GM23338 (cell line): ENCODE data around the gene RIN3. TPM values are rescaled to one million over a fixed set of nuclear protein-coding genes. Genes with fewer than 3 reads are reported as not detected.

Experiments
- ATAC-seq: fragments of 200-7000 bp; cut with Tn5 transposase; 3 replicates; pipeline ENCODE4 v1.9.1; 2020
- DNase-seq: peaks from one replicate; pipeline ENCODE4 v3.0.0-alpha.2; 2015; ENCODE audit warnings: low spot score
- H2AFZ ChIP-seq: fragments of 200-600 bp; sonication (generic); 2 replicates; pipeline ENCODE4 v1.8.0; 2016; ENCODE audit warnings: antibody characterized with exemption, mild to moderate bottlenecking, moderate library complexity
- H3F3A ChIP-seq: fragments of 200-600 bp; sonication (generic); replicated peaks from 2 replicates; pipeline ENCODE4 v1.8.0; 2017; ENCODE audit warnings: antibody characterized with exemption, mixed run types, low read depth
- H3K27ac ChIP-seq: fragments of 200-600 bp; sonication (generic); 2 replicates; pipeline ENCODE4 v1.6.1; 2016; ENCODE audit warnings: low read depth
- H3K27me3 ChIP-seq: fragments of 200-600 bp; sonication (generic); 2 replicates; pipeline ENCODE4 v1.8.0; 2016; ENCODE audit warnings: mild to moderate bottlenecking, mixed run types, moderate library complexity; ENCODE audit not compliant: insufficient read depth
- H3K36me3 ChIP-seq: fragments of 200-600 bp; sonication (generic); 2 replicates; pipeline ENCODE4 v1.8.0; 2016; ENCODE audit warnings: mild to moderate bottlenecking; ENCODE audit not compliant: insufficient read depth
- H3K4me1 ChIP-seq: fragments of 200-600 bp; sonication (generic); 2 replicates; pipeline ENCODE4 v1.8.0; 2016; ENCODE audit warnings: mild to moderate bottlenecking, moderate library complexity; ENCODE audit not compliant: insufficient read depth
- H3K4me2 ChIP-seq: fragments of 200-600 bp; sonication (generic); 2 replicates; pipeline ENCODE4 v1.7.1; 2017; ENCODE audit warnings: mixed run types
- H3K4me3 ChIP-seq: fragments of 200-600 bp; sonication (generic); 2 replicates; pipeline ENCODE4 v1.6.1; 2016; ENCODE audit warnings: mixed run types
- H3K79me2 ChIP-seq: fragments of 200-600 bp; sonication (generic); replicated peaks from 2 replicates; pipeline ENCODE4 v1.8.0; 2017; ENCODE audit warnings: mild to moderate bottlenecking; ENCODE audit not compliant: insufficient read depth
- H3K9me2 ChIP-seq: fragments of 200-600 bp; sonication (generic); 2 replicates; pipeline ENCODE4 v1.8.0; 2017; ENCODE audit not compliant: insufficient read depth
- H4K20me1 ChIP-seq: fragments of 200-600 bp; sonication (generic); replicated peaks from 2 replicates; pipeline ENCODE4 v1.8.0; 2017; ENCODE audit warnings: mild to moderate bottlenecking; ENCODE audit not compliant: insufficient read depth
- H3K27ac Mint-ChIP-seq: 2 replicates; pipeline ENCODE4 v1.8.0; 2020; ENCODE audit warnings: inconsistent platforms, mild to moderate bottlenecking, moderate library complexity, mixed read lengths
- H3K27me3 Mint-ChIP-seq: 3 replicates; pipeline ENCODE4 v1.8.0; 2022; ENCODE audit warnings: low read depth, mild to moderate bottlenecking, moderate library complexity, mixed read lengths, inconsistent platforms; ENCODE audit not compliant: insufficient read depth, poor library complexity
- H3K36me3 Mint-ChIP-seq: 3 replicates; pipeline ENCODE4 v1.8.0; 2021; ENCODE audit warnings: low read depth, mild to moderate bottlenecking, inconsistent platforms, moderate library complexity, mixed read lengths
- H3K4me1 Mint-ChIP-seq: 3 replicates; pipeline ENCODE4 v1.8.0; 2020; ENCODE audit warnings: mild to moderate bottlenecking, inconsistent platforms, mixed read lengths
- H3K4me3 Mint-ChIP-seq: 3 replicates; pipeline ENCODE4 v1.8.0; 2021; ENCODE audit warnings: moderate library complexity, mild to moderate bottlenecking, inconsistent platforms, mixed read lengths
- H3K9me3 Mint-ChIP-seq: 3 replicates; pipeline ENCODE4 v1.8.0; 2020; ENCODE audit warnings: moderate library complexity, mild to moderate bottlenecking, inconsistent platforms, mixed read lengths
- CREB1 ChIP-seq: fragments of 250-450 bp; sonication (Bioruptor Pico); IDR thresholded peaks from 2 replicates; pipeline ENCODE4 v1.5.0; 2020; ENCODE audit warnings: low read depth, mild to moderate bottlenecking, moderate library complexity
- CTCF ChIP-seq, 2 experiments: fragments of 200-600 bp in 1 of 2; sonication (generic) in 1 of 2; conservative IDR thresholded peaks; 2 replicates each; pipeline versions ENCODE4 v1.5.1 to v1.6.1; 2016 to 2017; ENCODE audit warnings: antibody characterized with exemption in 2 of 2, low read depth in 2 of 2, mild to moderate bottlenecking in 2 of 2, moderate library complexity in 1 of 2
- ETS1 ChIP-seq: IDR thresholded peaks from 2 replicates; pipeline ENCODE4 v1.6.1; 2016; ENCODE audit warnings: antibody characterized with exemption
- EZH2 ChIP-seq: fragments of 200-600 bp; sonication (generic); IDR thresholded peaks from one replicate; pipeline ENCODE4 v1.8.0; 2017; ENCODE audit warnings: antibody characterized with exemption, mild to moderate bottlenecking, low read depth; ENCODE audit not compliant: unreplicated experiment
- EZH2phosphoT487 ChIP-seq: fragments of 200-600 bp; sonication (generic); IDR thresholded peaks from one replicate; pipeline ENCODE4 v1.8.1; 2018; ENCODE audit warnings: antibody characterized with exemption; ENCODE audit not compliant: unreplicated experiment
- JUNB ChIP-seq: IDR thresholded peaks from one replicate; pipeline ENCODE4 v1.6.1; 2016; ENCODE audit warnings: antibody characterized with exemption; ENCODE audit not compliant: unreplicated experiment
- NANOG ChIP-seq: IDR thresholded peaks from 2 replicates; pipeline ENCODE4 v1.6.1; 2016; ENCODE audit warnings: antibody characterized with exemption, borderline replicate concordance
- POLR2AphosphoS5 ChIP-seq: IDR thresholded peaks from 2 replicates; pipeline ENCODE4 v1.6.1; 2016; ENCODE audit warnings: antibody characterized with exemption, low read depth
- REST ChIP-seq: IDR thresholded peaks from one replicate; pipeline ENCODE4 v1.6.1; 2018; ENCODE audit warnings: antibody characterized with exemption; ENCODE audit not compliant: unreplicated experiment
- STAT1 ChIP-seq: IDR thresholded peaks from one replicate; pipeline ENCODE4 v1.6.1; 2016; ENCODE audit warnings: antibody characterized with exemption; ENCODE audit not compliant: unreplicated experiment
- ZNF114 ChIP-seq: fragments of 250-450 bp; sonication (Bioruptor Pico); IDR thresholded peaks from 2 replicates; pipeline ENCODE4 v1.5.0; 2020; ENCODE audit warnings: mild to moderate bottlenecking, moderate library complexity
- ZNF331 ChIP-seq: fragments of 250-450 bp; sonication (Bioruptor Pico); IDR thresholded peaks from 2 replicates; pipeline ENCODE4 v1.5.0; 2020; ENCODE audit warnings: low read depth, mild to moderate bottlenecking, moderate library complexity
- ZNF462 ChIP-seq: fragments of 250-450 bp; sonication (Bioruptor Pico); IDR thresholded peaks from 2 replicates; pipeline ENCODE4 v1.5.0; 2020; ENCODE audit warnings: mild to moderate bottlenecking, moderate library complexity
- polyA plus RNA-seq: library from polyadenylated mRNA; unstranded; fragments of >200 nt; fragmentation: Nextera tagmentation; extraction: Ambion mirVana; gene quantifications from 2 replicates; pipeline ENCODE4 v1.2.1, GENCODE V29; 2016
- total RNA-seq: library from RNA; depleted of rRNA; stranded (reverse); fragments of >200 nt; shearing (Covaris generic); gene quantifications from 2 replicates; pipeline ENCODE4 v1.2.3, GENCODE V29; 2014

The RIN3 gene
- total and polyA plus RNA-seq, 2 experiments from 2014 or later = 0.97 to 1.5 TPM

GRCh38 chr14:92627707-92628215 lies 114.2 kb downstream of the RIN3 start:
- no peaks in the 10 kb centered on the region; the same call in 1 of the 2 replicates for H3K4me1 ChIP-seq
- no peaks in the 10 kb centered on the region for H3K9me2 ChIP-seq
- no peaks in the 10 kb centered on the region for H3K36me3 ChIP-seq
- no peaks in the 10 kb centered on the region for H4K20me1 ChIP-seq
- no peak overlapping the region for H2AFZ ChIP-seq
- H3K27ac ChIP-seq = no peak overlapping the region
- no peaks in the 10 kb centered on the region for H3K27me3 ChIP-seq
- H3K9me3 Mint-ChIP-seq = peaks cover 46% of the 10 kb centered on the region
- peaks cover 19% of the 10 kb centered on the region for H3K36me3 Mint-ChIP-seq
- H3F3A ChIP-seq = no peaks in the 10 kb centered on the region
- DNase-seq = no peak
- H3K4me2 ChIP-seq = no peak overlapping the region
- H3K4me1 Mint-ChIP-seq = peaks cover 8% of the 10 kb centered on the region
- H3K4me3 ChIP-seq = no peak overlapping the region
- H3K79me2 ChIP-seq = no peaks in the 10 kb centered on the region
- ATAC-seq = no peak
- peaks cover 7% of the 10 kb centered on the region for H3K27me3 Mint-ChIP-seq
- H3K27ac Mint-ChIP-seq = no peak overlapping the region
- no peak overlapping the region for H3K4me3 Mint-ChIP-seq
- TF ChIP-seq EZH2 (no peak), ZNF331 (CRISPR knock-in tag) (no peak), POLR2AphosphoS5 (no peak), REST (no peak), ZNF462 (CRISPR knock-in tag) (no peak), ETS1 (no peak), CTCF (conservative IDR thresholded peaks at IDR 0.05; ENCODE audit: low read depth in 2 of 2) (no peak), CREB1 (CRISPR knock-in tag) (no peak), EZH2phosphoT487 (no peak), JUNB (no peak), NANOG (no peak), ZNF114 (no peak), STAT1 (no peak)
